ENCODE measurements around the gene STYXL2.
A peak's percentile ranks its signal among the peaks of the same experiment; 100 is the strongest.

Gene STYXL2

DNA sequence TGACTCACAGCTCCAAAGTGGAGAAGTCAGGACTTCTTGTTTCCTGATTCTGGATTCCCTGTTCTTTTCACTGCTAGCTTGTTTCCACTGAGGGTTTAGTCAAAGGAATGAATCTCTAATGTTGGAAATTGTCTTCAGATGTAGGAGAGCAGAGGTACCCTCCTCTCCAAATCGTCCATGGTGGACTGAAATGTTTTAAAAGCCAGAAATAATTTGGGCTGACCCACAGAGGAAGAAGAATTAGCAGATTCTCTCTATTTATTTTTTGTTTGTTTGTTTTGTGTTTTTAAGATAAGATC lies 34.1 kb upstream of the STYXL2 start:
- Histone ChIP-seq H3K9ac (ENCODE audit: low read length) (no peak overlapping the region), H2AFZ (ENCODE audit: insufficient read depth, low read length, poor library complexity) (no peak overlapping the region), H3K4me3 (ENCODE audit: low read depth, low read length) (no peak overlapping the region), H3K4me1 (ENCODE audit: control insufficient read depth in 1 of 2, insufficient read depth in 2 of 2, low read length in 2 of 2) (peaks cover 0 to 2% of the 10 kb centered on the region in 2 experiments), H3K23ac (ENCODE audit: low read length) (no peak overlapping the region), H3K27ac (ENCODE audit: low read depth, low read length) (no peak overlapping the region), H3K79me2 (ENCODE audit: control insufficient read depth, insufficient read depth, low read length, poor library complexity) (no peaks in the 10 kb centered on the region), H3K14ac (ENCODE audit: low read length) (no peak overlapping the region), H4K91ac (ENCODE audit: low read depth, low read length) (no peak overlapping the region), H4K12ac (ENCODE audit: low read depth, low read length) (no peak overlapping the region), H3K79me1 (ENCODE audit: low read length) (peaks cover 2% of the 10 kb centered on the region), H3K27me3 (ENCODE audit: insufficient read depth, low read length) (no peaks in the 10 kb centered on the region), H2BK120ac (ENCODE audit: insufficient read depth, low read length, poor library complexity) (no peak overlapping the region), H3K4me2 (ENCODE audit: low read length) (no peak overlapping the region), H2AK5ac (ENCODE audit: low read length) (no peak overlapping the region), H2BK12ac (ENCODE audit: low read length) (no peak overlapping the region), H3K9me3 (ENCODE audit: insufficient read depth, low read depth, low read length) (peaks cover 6% of the 10 kb centered on the region), H3K36me3 (ENCODE audit: control insufficient read depth in 1 of 2, insufficient read depth in 2 of 2, low read length in 2 of 2) (no peaks in the 10 kb centered on the region), H3K18ac (ENCODE audit: low read length) (no peak overlapping the region), H4K8ac (ENCODE audit: low read depth, low read length) (no peak overlapping the region), H2BK5ac (ENCODE audit: low read depth, low read length, poor library complexity) (no peak overlapping the region), H3K4ac (ENCODE audit: low read depth, low read length) (no peak overlapping the region)
- WGBS (ENCODE audit: extremely low coverage, insufficient coverage, insufficient read length): no CpG with 5 or more reads among the region's 1 CpG
- DNase-seq: no peak

- no peak overlapping the region for H2BK5ac ChIP-seq (ENCODE audit: low read depth, low read length, poor library complexity)
- H3K9me3 ChIP-seq (ENCODE audit: insufficient read depth, low read depth, low read length): peaks cover 6% of the 10 kb centered on the region
- no peak overlapping the region for H3K14ac ChIP-seq (ENCODE audit: low read length)
- peaks cover 0 to 2% of the 10 kb centered on the region in 2 experiments for H3K4me1 ChIP-seq (ENCODE audit: control insufficient read depth in 1 of 2, insufficient read depth in 2 of 2, low read length in 2 of 2)
- no peak for DNase-seq
- H3K27me3 ChIP-seq (ENCODE audit: insufficient read depth, low read length): no peaks in the 10 kb centered on the region
- no CpG with 5 or more reads among the region's 10 CpGs for WGBS (ENCODE audit: extremely low coverage, insufficient coverage, insufficient read length)
- no peaks in the 10 kb centered on the region for H3K36me3 ChIP-seq (ENCODE audit: control insufficient read depth in 1 of 2, insufficient read depth in 2 of 2, low read length in 2 of 2)
- H2BK120ac ChIP-seq (ENCODE audit: insufficient read depth, low read length, poor library complexity): no peak overlapping the region
- H3K4ac ChIP-seq (ENCODE audit: low read depth, low read length): no peak overlapping the region
- H4K91ac ChIP-seq (ENCODE audit: low read depth, low read length): no peak overlapping the region
- no peak overlapping the region for H3K18ac ChIP-seq (ENCODE audit: low read length)
- H3K4me2 ChIP-seq (ENCODE audit: low read length): no peak overlapping the region
- no peak overlapping the region for H4K12ac ChIP-seq (ENCODE audit: low read depth, low read length)
- H2AK5ac ChIP-seq (ENCODE audit: low read length): no peak overlapping the region
- H3K79me1 ChIP-seq (ENCODE audit: low read length): peaks cover 2% of the 10 kb centered on the region
- no peak overlapping the region for H2BK12ac ChIP-seq (ENCODE audit: low read length)
- H3K9ac ChIP-seq (ENCODE audit: low read length): peak overlapping the region; percentile 8
- H2AFZ ChIP-seq (ENCODE audit: insufficient read depth, low read length, poor library complexity): no peak overlapping the region
- no peak overlapping the region for H3K23ac ChIP-seq (ENCODE audit: low read length)
- H3K27ac ChIP-seq (ENCODE audit: low read depth, low read length): no peak overlapping the region
- H3K79me2 ChIP-seq (ENCODE audit: control insufficient read depth, insufficient read depth, low read length, poor library complexity): no peaks in the 10 kb centered on the region
- no peak overlapping the region for H4K8ac ChIP-seq (ENCODE audit: low read depth, low read length)
- no peak overlapping the region for H3K4me3 ChIP-seq (ENCODE audit: low read depth, low read length)
Measured at GRCh38 chr1:167060141-167061072, 33.5 kb upstream of the STYXL2 start.

DNA sequence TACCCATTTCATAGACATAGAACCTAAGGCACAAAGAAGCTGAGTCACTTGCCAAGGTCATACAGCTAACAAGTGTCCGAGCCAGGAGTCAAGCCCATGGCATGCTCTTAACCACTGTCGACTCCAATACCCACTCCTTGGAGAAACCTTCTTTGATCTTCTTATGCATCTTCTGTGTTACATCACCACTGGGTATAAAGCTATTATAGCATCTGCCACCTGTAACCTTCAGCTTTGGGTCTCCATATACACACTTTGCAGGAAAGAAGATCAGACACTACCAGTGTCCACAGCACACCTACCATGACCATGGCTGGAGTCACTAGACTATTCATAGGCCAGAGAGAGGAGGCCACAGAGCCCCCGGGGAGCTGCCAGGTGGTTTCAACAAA lies 32.8 kb upstream of the STYXL2 start:
- H3K79me1 ChIP-seq (ENCODE audit: low read length): peaks cover 2% of the 10 kb centered on the region
- H3K18ac ChIP-seq (ENCODE audit: low read length): no peak overlapping the region
- H4K91ac ChIP-seq (ENCODE audit: low read depth, low read length): no peak overlapping the region
- H3K9ac ChIP-seq (ENCODE audit: low read length): no peak overlapping the region
- no peak overlapping the region for H2BK120ac ChIP-seq (ENCODE audit: insufficient read depth, low read length, poor library complexity)
- no peak for DNase-seq
- H4K8ac ChIP-seq (ENCODE audit: low read depth, low read length): no peak overlapping the region
- H3K4me2 ChIP-seq (ENCODE audit: low read length): no peak overlapping the region
- H2AFZ ChIP-seq (ENCODE audit: insufficient read depth, low read length, poor library complexity): no peak overlapping the region
- no peak overlapping the region for H3K23ac ChIP-seq (ENCODE audit: low read length)
- H3K14ac ChIP-seq (ENCODE audit: low read length): no peak overlapping the region
- no peak overlapping the region for H3K4me3 ChIP-seq (ENCODE audit: low read depth, low read length)
- peaks cover 0 to 2% of the 10 kb centered on the region in 2 experiments for H3K4me1 ChIP-seq (ENCODE audit: control insufficient read depth in 1 of 2, insufficient read depth in 2 of 2, low read length in 2 of 2)
- H3K36me3 ChIP-seq (ENCODE audit: control insufficient read depth in 1 of 2, insufficient read depth in 2 of 2, low read length in 2 of 2): no peaks in the 10 kb centered on the region
- no peak overlapping the region for H2BK12ac ChIP-seq (ENCODE audit: low read length)
- no peak overlapping the region for H2AK5ac ChIP-seq (ENCODE audit: low read length)
- no peak overlapping the region for H3K4ac ChIP-seq (ENCODE audit: low read depth, low read length)
- H3K9me3 ChIP-seq (ENCODE audit: insufficient read depth, low read depth, low read length): peaks cover 6% of the 10 kb centered on the region
- no peaks in the 10 kb centered on the region for H3K27me3 ChIP-seq (ENCODE audit: insufficient read depth, low read length)
- H3K79me2 ChIP-seq (ENCODE audit: control insufficient read depth, insufficient read depth, low read length, poor library complexity): no peaks in the 10 kb centered on the region
- H2BK5ac ChIP-seq (ENCODE audit: low read depth, low read length, poor library complexity): no peak overlapping the region
- H4K12ac ChIP-seq (ENCODE audit: low read depth, low read length): no peak overlapping the region
- H3K27ac ChIP-seq (ENCODE audit: low read depth, low read length): no peak overlapping the region
- no CpG with 5 or more reads among the region's 3 CpGs for WGBS (ENCODE audit: extremely low coverage, insufficient coverage, insufficient read length)

GRCh38 chr1:167064621-167065020 lies 29.3 kb upstream of the STYXL2 start:
- WGBS (ENCODE audit: extremely low coverage, insufficient coverage, insufficient read length): no CpG with 5 or more reads among the region's 9 CpGs
- Histone ChIP-seq H3K18ac (ENCODE audit: low read length) (no peak overlapping the region), H3K9me3 (ENCODE audit: insufficient read depth, low read depth, low read length) (peaks cover 3% of the 10 kb centered on the region), H4K12ac (ENCODE audit: low read depth, low read length) (no peak overlapping the region), H2BK5ac (ENCODE audit: low read depth, low read length, poor library complexity) (no peak overlapping the region), H3K4me3 (ENCODE audit: low read depth, low read length) (no peak overlapping the region), H3K4ac (ENCODE audit: low read depth, low read length) (no peak overlapping the region), H2AK5ac (ENCODE audit: low read length) (no peak overlapping the region), H3K14ac (ENCODE audit: low read length) (no peak overlapping the region), H2AFZ (ENCODE audit: insufficient read depth, low read length, poor library complexity) (no peak overlapping the region), H3K9ac (ENCODE audit: low read length) (no peak overlapping the region), H3K27ac (ENCODE audit: low read depth, low read length) (no peak overlapping the region), H3K36me3 (ENCODE audit: control insufficient read depth in 1 of 2, insufficient read depth in 2 of 2, low read length in 2 of 2) (no peaks in the 10 kb centered on the region), H4K8ac (ENCODE audit: low read depth, low read length) (no peak overlapping the region), H3K79me2 (ENCODE audit: control insufficient read depth, insufficient read depth, low read length, poor library complexity) (no peaks in the 10 kb centered on the region), H3K4me2 (ENCODE audit: low read length) (no peak overlapping the region), H4K91ac (ENCODE audit: low read depth, low read length) (no peak overlapping the region), H3K23ac (ENCODE audit: low read length) (no peak overlapping the region), H2BK120ac (ENCODE audit: insufficient read depth, low read length, poor library complexity) (no peak overlapping the region), H3K79me1 (ENCODE audit: low read length) (no peaks in the 10 kb centered on the region), H2BK12ac (ENCODE audit: low read length) (no peak overlapping the region), H3K27me3 (ENCODE audit: insufficient read depth, low read length) (no peaks in the 10 kb centered on the region), H3K4me1 (ENCODE audit: control insufficient read depth in 1 of 2, insufficient read depth in 2 of 2, low read length in 2 of 2) (no peaks in the 10 kb centered on the region)
- DNase-seq: no peak

All from trophoblast cell (in vitro differentiated cells and primary cell).